HG02981 (cell line): Measurements from ENCODE around the gene OR2F2.

Experiments
- ATAC-seq: cut with Tn5 transposase; IDR thresholded peaks from one replicate; pipeline ENCODE4 v1.9.1; 2021; ENCODE audit warnings: mild to moderate bottlenecking, moderate library complexity; ENCODE audit not compliant: unreplicated experiment

Gene OR2F2

DNA sequence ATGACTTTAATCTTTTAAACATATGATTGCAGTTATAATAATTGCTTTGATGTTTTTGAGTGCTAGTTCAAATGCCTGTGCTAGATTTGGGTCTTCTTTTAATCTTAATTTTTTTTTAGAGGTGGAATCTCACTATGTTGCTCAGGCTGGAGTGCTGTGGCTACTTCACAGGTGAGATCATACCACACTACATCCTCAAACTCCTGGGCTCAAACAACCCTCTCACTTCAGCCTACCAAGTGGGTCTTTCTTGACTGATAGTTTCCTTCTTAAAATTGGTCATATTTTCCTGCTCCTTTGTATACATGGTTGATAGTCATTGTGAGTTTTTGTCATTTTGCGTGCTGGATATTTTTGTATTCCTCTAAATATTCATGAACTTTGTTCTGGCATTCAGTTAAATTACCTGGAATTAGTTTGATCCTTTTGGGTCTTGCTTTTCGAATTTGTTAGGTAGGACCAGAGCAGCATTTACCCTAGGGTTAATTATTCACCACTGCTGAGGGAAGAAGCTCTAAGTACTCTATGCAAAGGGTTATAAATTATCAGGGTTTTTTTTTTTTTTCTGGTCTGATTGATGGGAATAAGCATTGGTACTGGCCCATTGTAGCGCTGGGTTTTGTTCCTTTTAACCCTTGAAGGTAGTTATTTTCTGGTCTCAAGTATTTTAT, 21.0 kb upstream of the OR2F2 start:
- ATAC-seq, result no peak

DNA sequence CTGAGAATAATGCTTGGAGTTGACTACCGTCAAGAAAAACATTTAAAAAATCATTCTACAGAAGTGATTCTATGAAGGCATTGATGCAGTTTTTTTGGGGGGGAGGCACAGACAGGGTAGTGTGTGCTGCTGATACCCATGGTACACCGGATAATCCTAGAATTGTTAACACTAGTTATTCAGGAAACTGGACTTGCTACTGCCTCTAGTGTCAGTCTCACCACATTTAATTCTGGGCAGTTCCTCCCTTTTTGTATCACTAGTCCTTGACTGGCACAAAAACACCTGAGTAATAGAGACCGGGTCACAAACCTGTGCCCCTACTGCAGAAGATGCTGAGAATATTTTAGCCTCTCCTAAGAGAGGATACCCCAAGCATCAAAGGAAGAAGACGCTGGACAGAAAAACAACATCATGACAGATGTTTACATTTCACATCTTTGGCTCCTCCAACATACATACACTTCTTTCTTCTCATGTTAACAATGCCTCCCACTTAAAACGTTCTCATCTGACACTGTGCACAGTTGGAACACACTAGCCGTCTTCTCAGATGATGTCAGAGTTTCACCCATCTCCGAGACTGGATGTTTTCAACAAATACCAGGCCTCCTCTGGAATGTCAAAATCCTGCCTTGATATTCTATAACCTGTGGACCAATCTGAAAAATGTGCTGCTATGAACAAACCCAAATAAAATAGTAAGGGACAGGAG, 19.9 kb upstream of the OR2F2 start:
- no peak for ATAC-seq

DNA sequence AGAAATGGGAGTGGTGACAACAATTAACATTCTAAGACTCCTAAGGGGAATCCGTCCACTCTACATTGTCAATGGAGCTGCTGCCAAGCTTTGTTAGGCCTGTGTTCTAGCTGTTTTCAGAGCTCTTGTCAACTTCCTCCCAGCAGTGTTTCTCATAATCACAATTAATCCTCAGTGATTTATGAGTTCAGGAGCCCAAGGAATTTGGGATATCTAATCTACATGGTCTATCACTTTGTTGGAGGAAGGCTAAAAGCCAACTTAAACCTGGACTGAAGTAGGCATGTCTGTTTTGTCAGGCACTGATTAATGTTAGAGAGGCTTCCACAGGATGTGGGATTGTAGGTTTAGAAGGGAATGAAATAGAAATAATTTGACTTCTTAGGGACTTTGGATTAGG, 10.2 kb upstream of the OR2F2 start:
- no peak for ATAC-seq

GRCh38 chr7:143929224-143929920, 5.7 kb upstream of the OR2F2 start:
- ATAC-seq, result no peak

DNA sequence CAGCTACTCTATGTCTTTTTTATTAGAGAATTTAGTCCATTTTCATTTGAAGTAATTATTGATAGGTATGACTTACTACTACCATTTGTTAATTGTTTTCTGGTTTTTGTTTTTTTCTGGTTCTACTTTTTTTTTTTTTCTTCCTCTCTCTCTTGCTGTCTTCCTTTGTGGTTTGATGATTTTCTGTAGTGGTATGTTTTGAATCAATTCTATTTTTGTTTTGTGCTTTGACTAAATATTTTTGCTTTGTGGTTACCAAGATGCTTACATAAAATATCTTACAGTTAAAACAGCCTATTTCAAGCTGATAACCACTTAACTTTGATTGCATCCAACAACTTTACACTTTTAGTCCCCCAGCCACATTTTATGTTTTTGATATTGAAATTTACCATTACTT, 3.3 kb upstream of the OR2F2 start:
- ATAC-seq, result no peak

- no peak for ATAC-seq
Observed at GRCh38 chr7:143936087-143937009, 1.3 kb downstream of the OR2F2 start.

- no peak for ATAC-seq
Observed at GRCh38 chr7:143938379-143939243, 3.6 kb downstream of the OR2F2 start.

GRCh38 chr7:143945423-143945822, 10.4 kb downstream of the OR2F2 start:
- no peak for ATAC-seq

DNA sequence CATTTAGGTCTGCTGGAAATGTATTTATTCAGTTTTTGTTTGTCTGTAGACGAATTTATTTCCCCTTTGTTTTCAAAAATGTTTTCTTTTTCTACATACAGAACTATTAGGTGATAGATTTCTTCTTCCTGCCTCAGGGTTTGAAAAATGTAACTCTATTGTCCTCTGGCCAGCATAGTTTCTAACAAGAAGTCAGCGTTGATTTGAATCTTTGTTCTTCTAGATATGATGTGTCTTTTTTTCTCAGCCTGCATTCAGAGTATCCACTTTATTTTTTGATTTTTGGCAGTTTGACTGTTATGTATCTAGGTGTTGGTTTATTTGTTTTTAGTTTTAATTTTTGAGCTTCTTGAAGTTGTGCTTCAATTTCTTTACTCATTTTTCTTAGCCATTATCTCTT, 12.1 kb downstream of the OR2F2 start:
- no peak for ATAC-seq

- no peak for ATAC-seq
Observed at GRCh38 chr7:143948733-143949132, 13.7 kb downstream of the OR2F2 start.

GRCh38 chr7:143953421-143953820, 18.4 kb downstream of the OR2F2 start:
- no peak for ATAC-seq

DNA sequence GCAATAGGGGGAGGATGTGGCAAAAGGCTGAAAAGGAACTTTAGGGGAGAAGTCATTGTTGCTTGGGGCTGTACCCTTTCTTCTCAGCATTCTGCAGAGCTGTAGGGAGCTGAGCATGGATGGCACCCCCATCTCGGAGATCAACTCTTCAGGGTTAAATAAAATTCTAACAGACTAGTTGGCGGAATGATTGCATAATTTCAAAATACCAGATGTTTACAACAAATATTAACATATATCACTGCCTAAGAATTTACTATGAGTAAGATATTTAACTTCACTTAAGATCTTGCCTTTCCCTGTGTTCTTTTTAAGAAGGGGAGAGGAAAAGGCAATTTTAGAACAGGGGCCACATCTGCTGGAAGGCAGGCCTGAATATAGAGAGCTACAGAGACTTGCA, 19.1 kb downstream of the OR2F2 start:
- no peak for ATAC-seq

GRCh38 chr7:143954544-143954943, 19.5 kb downstream of the OR2F2 start, which contains the start of gene OR2F1:
OR2F1 (plus strand) TSS chr7:143954844; CDS start chr7:143959971, 5,127 bp downstream.
- no peak for ATAC-seq

DNA sequence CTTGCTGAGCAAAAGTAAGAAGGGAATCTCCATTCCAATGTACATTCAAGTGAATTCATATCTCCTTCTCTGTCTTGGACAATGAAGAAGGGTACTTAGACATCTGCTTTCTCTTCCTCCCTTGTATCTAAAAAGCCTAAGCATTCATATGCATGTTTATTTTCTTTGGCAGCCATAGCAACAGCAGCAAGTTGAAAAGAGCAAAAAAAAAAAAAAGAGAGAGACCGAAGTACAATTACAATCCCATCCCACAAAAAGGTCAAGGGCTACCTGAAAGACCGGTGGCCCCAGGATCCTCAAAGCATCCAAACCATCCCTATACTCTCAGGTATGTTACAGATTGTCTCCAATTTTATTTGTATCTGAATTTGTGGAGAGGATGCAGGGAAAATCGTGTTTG, 23.7 kb downstream of the OR2F2 start:
- ATAC-seq, result no peak

DNA sequence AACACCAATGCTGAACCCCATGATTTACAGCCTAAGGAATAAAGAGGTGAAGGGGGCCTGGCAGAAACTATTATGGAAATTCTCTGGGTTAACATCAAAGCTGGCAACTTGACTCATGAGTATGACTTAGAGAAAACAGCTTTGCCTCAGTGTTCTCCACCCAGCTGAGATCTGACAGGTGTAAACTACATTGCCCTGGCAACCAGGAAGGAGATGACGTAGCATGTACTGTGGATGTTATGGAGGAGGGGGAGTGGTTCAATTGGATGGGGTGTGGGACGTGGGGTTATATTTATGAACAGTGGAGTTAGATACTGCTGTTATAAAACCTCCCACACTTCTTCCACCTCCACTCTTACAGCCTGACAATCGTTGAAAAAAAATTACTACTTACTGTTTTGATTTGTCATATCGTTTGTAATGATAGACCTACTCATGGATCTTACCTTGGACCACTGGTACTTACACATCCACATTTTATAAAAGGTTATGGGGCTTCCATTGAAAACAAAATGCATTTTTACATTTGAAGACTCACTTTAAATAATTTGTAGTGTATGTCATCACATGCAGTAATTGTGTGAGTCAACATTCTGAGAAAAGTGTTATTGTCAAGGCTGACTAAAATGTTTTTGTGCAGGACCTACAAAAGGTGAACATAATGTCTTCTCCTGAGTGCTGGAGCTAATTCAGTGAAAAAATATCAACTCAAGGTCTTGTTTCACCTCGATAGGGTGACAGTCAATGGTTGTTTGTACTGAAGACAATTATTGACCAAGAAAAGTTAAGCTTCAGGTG, 26.0 kb downstream of the OR2F2 start:
- no peak for ATAC-seq

- ATAC-seq, result no peak
Observed at GRCh38 chr7:143965280-143965679, 30.2 kb downstream of the OR2F2 start.

DNA sequence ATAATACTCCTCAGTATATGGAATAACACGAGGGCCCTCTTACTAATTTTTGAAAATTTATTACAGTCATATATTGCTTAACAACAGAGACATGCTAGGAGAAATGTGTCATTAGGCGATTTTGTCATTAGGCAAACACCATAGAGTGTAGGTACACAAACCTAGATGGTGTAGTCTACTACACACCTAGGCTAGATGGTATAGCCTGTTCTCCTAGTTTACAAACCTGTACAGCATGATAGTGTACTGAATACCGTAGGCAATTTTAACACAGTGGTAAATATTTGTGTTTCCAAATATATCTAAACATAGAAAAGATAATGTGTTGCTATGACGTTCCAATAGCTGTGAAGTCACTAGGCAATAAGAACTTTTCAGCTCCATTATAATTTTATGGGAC, 32.4 kb downstream of the OR2F2 start:
- no peak for ATAC-seq

DNA sequence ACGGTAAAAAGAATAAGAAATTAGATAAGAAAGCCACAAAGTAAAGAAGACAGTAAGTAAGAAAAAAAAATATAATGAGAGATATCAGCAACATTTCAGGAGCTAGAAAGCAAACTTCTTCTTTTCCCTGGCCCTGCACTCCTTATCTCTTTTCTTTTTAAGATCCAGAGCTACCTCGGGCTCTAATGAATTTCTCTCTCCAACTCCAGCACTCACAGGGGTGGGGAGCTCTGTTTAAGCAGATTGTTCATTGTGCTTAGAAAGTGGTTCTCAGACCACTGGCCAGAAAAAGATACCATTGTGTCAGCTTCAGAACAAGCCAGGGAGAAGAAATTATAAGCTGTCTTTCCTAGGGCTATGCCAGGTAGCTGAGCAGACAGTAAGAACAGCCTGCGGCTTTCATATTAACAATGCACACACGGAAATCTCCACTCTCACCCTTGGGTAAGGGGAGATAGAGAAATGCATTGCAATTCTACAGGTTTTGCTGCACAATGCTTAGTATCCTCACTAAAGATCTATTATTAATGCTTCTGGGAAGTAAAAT, 38.9 kb downstream of the OR2F2 start:
- ATAC-seq, result no peak

- ATAC-seq, result no peak
Observed at GRCh38 chr7:143974459-143974858, 39.4 kb downstream of the OR2F2 start.
